ENCODE measurements around the gene UBE2H.

DNA sequence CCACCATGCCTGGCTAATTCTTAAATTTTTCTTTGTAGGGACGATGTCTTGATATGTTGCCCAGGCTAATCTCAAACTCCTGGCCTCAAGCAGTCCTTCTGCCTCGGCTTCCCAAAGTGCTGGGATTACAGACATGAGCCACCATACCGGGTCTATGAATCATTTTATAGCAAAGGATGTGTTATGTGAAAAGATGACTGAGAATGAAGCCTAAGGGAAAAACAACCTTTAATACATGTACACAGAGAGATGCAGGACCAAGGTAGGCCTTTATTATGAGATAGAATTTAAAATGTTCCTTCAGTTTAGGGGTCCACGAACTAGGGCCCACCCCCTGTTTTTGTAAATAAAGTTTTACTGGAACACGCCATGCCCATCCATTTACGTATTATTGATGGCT lies 41.0 kb downstream of the UBE2H start:
- TF ChIP-seq CTCF (IDR thresholded peaks at IDR 0.05): no peak
- no peak for TF ChIP-seq POLR2AphosphoS5 (IDR thresholded peaks at IDR 0.05)

Measured in upper lobe of left lung (tissue), 4 donors.